Measurements from ENCODE around the gene MYO9A.
"Not testable (repeated sequence)": the region's sequence is repeated elsewhere in the genome, so short reads cannot be mapped to it uniquely, and the experiment has no call there.

The MYO9A gene

DNA sequence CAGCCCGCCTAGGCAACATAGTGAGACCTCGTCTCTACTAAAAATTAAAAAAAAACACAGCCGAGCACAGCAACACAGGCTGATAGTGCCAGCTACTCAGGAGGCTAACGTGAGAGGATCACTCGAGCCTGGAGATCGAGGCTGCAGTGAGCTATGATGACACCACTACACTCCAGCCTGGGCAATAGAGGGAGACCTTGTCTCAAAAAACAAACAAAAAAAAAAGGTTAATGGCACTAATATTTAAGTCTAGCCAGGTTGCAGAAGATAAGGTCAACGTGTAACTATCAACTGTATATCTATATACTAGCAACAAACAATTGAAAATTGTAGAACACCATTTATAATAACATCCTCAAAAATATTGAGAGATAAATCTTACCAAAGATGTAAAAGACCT is 75.1 kb downstream of the MYO9A start:
- DNase-seq (ENCODE audit: low read depth): no peak

GRCh38 chr15:72042054-72042453 is 75.9 kb downstream of the MYO9A start:
- DNase-seq (ENCODE audit: low read depth): no peak

- DNase-seq (ENCODE audit: low read depth): no peak
Measured at GRCh38 chr15:72037321-72037720, 80.6 kb downstream of the MYO9A start.

- no peak for DNase-seq (ENCODE audit: low read depth)
Measured at GRCh38 chr15:72034859-72035650, 82.9 kb downstream of the MYO9A start.

- no peak for DNase-seq (ENCODE audit: low read depth)
Measured at GRCh38 chr15:72034351-72034750, 83.6 kb downstream of the MYO9A start.

DNA sequence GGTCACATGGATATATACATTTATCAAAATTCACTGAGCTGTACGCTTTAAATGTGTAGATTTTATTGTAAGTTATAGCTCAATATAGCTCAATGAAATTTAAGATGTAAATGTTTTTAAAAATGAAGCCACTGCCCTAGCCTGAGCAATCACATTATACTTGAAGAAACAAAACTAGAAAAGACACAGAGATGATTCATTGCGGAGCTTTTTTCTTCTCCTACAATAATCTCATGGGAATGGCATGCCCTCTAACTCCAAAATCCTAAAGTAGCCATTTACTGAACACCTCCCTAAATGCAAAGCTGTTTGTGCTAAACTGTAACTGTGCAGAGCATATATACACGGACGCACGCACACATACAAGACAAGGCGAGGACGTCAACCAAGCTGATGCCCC is 84.2 kb downstream of the MYO9A start:
- no peak for DNase-seq (ENCODE audit: low read depth)

- no peak for DNase-seq (ENCODE audit: low read depth)
Measured at GRCh38 chr15:72033285-72033684, 84.7 kb downstream of the MYO9A start.

GRCh38 chr15:72021604-72022003 is 96.3 kb downstream of the MYO9A start:
- DNase-seq (ENCODE audit: low read depth): no peak

GRCh38 chr15:72020799-72021198 is 97.2 kb downstream of the MYO9A start:
- DNase-seq (ENCODE audit: low read depth): no peak

DNA sequence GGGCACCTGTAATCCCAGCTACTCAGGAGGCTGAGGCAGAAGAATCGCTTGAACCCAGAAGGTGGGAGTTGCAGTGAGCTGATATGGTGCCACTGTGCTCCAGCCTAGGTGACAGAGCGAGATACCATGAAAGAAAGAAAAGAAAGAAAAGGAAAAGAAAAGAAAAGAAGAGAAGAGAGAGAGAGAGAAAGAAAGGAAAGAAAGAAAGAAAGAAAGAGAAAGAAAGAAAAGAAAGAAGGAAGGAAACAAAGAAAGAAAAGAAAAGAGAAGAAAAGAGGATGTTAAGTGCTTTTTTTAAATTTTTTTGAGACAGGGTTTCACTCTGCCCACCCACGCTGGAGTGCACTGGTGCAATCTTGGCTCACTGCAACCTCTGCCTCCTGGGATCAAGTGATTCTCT is 103.4 kb downstream of the MYO9A start:
- DNase-seq (ENCODE audit: low read depth): not testable (repeated sequence)

- DNase-seq (ENCODE audit: low read depth): no peak
Measured at GRCh38 chr15:72013703-72014102, 104.2 kb downstream of the MYO9A start.

DNA sequence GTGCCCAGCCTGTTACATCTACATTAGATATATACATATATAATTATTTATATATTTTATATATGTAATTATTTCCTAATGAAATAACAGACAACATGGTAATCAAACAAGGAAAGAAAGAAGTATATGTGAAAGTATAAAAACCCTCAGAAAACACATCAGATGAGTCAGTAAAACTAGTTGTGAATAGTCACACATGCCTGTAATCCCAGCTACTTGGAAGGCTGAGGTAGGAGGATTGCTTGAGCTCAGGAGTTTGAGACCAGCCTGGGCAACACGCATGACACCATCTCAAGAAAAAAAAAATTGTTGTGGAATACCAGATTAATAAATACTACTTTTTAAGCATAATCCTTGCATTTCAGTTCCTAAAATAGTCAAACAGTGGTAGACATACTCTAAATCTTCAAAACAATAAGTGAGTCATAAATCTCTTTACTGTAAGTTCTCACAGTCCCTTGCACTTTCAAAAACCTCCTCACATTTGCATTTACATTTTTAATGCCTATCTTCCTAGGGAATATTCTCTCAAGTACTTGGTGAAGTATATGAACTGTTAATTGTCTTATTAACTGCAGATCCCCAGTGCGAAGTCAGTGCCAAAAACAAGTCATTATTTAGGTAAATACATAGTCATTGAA is 106.5 kb downstream of the MYO9A start:
- no peak for DNase-seq (ENCODE audit: low read depth)

GRCh38 chr15:72009222-72009621 is 108.7 kb downstream of the MYO9A start:
- DNase-seq (ENCODE audit: low read depth): no peak

- no peak for DNase-seq (ENCODE audit: low read depth)
Measured at GRCh38 chr15:72006382-72006781, 111.6 kb downstream of the MYO9A start.

DNA sequence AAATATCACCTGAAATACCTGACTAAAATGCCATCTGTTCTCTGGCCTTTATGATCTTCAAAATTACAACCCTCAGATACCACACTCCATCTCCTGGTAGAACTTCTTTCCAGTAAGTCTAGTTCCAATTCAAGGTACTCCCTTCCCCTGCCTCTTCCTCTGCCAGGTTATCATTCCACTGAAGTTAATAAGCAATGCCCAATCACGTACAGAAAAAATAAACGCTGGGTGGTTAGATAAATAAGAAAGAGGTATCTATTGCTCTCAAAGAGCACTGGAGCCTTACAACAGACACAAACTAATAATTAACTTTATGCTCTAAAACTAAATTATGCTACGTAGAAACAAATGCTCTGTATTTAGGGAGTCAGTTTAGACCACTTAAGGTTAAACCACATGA is 112.5 kb downstream of the MYO9A start:
- DNase-seq (ENCODE audit: low read depth): no peak

- DNase-seq (ENCODE audit: low read depth): no peak
Measured at GRCh38 chr15:71999807-72000206, 118.1 kb downstream of the MYO9A start.

DNA sequence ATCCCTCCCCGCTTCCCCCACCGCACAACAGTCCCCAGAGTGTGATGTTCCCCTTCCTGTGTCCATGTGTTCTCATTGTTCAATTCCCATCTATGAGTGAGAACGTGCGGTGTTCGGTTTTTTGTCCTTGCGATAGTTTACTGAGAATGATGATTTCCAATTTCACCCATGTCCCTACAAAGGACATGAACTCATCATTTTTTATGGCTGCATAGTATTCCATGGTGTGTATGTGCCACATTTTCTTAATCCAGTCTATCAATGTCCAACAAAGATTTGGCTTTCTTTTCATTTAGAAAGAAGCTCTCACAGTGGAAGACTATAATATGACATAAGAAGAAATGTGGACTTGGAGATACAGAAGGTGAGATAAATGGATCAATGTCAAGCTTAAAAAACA is 119.2 kb downstream of the MYO9A start:
- not testable (repeated sequence) for DNase-seq (ENCODE audit: low read depth)

- no peak for DNase-seq (ENCODE audit: low read depth)
Measured at GRCh38 chr15:71997691-71998090, 120.3 kb downstream of the MYO9A start.

DNA sequence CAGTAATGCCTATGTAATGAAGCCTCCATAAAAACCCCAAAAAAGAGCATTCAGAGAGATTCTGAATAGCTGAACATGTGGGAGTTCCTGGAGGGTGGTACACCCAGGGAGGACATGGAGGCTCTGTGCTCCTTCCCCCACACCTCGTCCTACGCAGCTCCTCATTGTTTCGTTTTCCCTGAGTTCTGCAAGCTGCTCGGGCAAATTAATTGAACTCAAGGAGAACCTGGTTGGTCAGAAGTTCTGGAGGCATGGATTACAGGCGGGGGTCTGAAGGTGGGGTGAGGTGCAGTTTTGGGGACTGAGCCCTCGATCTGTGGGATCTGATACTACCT is 142.2 kb downstream of the MYO9A start:
- DNase-seq (ENCODE audit: low read depth): no peak

GRCh38 chr15:71974211-71974610 is 143.7 kb downstream of the MYO9A start:
- no peak for DNase-seq (ENCODE audit: low read depth)

DNA sequence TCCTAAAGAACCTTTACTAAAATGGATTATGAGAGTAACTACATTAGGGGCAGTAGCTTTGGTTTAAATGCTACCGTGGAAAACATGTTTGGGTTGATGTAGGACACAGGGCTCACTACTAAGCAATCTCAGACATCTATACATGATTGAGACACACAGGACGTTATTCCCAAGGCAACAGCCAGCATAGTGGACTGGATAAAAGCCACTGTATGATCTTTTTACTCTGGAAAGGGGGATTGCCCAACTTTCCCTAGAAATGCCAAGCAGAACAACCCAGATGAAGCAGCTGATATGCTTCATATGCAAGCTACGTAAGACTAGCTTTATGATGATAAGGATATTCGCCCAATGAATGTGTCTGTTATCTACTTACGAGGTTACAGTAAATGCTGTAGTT is 144.6 kb downstream of the MYO9A start:
- DNase-seq (ENCODE audit: low read depth): no peak

DNA sequence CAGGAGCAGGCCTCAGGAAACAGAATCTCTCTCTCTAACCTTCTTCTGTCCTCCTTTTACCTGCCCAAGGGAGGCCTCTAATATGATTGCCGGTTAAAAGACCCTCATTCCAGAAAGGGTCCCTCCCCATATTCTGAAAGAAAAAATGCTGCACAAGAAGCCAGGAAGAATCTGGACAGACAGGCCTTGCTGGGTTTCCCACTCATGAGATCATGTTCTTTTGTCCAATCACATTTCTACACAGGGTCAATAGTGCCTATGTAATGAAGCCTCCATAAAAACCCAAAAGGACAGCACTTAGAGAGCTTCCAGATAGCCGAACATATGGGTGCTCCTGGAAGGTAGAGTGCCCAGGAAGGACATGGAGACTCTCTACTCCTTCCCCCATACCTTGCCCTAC is 146.0 kb downstream of the MYO9A start:
- DNase-seq (ENCODE audit: low read depth): no peak

DNA sequence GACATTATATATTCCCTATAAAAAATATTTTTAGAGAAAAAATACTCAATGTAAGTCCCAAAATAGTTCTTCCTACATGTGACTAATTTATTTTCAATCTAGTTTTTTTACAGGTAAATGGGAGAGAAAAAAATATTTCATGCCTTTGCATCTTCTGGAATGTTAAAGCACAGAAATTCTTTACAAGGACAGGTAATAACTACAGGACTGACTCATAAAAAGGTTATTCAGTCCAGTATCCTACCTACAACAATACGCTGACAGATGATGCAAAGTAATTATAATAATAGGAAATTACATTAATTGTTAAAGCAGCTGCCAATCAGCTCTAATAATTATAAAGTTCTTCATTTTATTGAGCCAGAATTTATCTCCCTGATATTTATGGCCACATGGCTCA is 147.5 kb downstream of the MYO9A start:
- no peak for DNase-seq (ENCODE audit: low read depth)

GRCh38 chr15:71962537-71962936 is 155.4 kb downstream of the MYO9A start:
- no peak for DNase-seq (ENCODE audit: low read depth)
